Measurements from ENCODE around the gene FOXN3.

The FOXN3 gene

DNA sequence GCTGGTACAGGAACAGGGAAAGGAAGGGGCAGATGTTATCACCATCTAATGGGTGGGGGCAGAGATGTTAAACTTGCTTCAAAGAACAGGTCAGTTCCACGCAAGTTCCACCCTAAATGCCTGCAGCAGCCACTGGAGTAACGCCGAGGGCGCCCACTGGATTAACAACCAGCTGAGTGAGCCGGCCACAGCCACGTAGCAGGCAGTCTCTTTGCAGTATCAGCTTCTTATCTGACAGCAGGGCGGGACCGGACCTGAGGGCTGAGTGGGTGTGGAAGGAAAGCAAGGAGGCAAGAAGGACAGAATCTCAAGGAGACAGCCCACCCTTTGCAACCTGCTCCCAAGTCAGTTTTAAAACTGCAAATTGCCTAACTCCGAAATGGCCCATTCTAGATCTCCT is 38.4 kb upstream of the FOXN3 start:
- TF ChIP-seq, protein P1, sequence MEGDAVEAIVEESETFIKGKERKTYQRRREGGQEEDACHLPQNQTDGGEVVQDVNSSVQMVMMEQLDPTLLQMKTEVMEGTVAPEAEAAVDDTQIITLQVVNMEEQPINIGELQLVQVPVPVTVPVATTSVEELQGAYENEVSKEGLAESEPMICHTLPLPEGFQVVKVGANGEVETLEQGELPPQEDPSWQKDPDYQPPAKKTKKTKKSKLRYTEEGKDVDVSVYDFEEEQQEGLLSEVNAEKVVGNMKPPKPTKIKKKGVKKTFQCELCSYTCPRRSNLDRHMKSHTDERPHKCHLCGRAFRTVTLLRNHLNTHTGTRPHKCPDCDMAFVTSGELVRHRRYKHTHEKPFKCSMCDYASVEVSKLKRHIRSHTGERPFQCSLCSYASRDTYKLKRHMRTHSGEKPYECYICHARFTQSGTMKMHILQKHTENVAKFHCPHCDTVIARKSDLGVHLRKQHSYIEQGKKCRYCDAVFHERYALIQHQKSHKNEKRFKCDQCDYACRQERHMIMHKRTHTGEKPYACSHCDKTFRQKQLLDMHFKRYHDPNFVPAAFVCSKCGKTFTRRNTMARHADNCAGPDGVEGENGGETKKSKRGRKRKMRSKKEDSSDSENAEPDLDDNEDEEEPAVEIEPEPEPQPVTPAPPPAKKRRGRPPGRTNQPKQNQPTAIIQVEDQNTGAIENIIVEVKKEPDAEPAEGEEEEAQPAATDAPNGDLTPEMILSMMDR (conservative IDR thresholded peaks at IDR 0.05; ENCODE audit: low read depth), result no peak
- DNase-seq (ENCODE audit: low spot score), result no peak
- CTCF ChIA-PET, result interaction anchor here (0.6 kb wide), 2 partner anchors 23 to 1261 kb away, joined by 3 read pairs; no protein-coding TSS in a partner anchor
- H3K27ac ChIP-seq, result no peak overlapping the region
- POLR2A ChIA-PET (ENCODE audit: low non-redundant PET), result no interaction called here

DNA sequence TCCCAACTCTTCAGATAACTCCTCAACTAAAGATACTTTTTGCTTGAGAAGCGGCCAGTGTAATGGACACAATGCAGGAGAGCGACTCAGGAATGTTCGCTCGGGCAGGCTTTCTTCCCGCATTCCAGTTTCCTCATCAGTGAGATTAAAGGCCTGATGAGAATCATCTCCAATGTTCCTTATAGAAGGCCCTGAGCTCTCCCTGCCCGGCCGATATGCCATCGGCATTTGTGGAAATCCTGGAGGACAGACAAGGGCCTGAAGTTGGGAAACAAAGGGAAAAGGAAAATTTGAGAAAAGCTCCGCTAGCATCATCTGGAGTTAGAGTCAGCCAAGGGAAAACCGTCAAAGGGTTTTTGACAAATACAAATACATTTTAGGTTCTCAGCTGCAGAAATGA is 38.0 kb upstream of the FOXN3 start:
- TF ChIP-seq, protein P1 (conservative IDR thresholded peaks at IDR 0.05; ENCODE audit: low read depth), result no peak
- ChIA-PET CTCF (interaction anchor here (0.6 kb wide), 2 partner anchors 23 to 1261 kb away, joined by 3 read pairs; no protein-coding TSS in a partner anchor), POLR2A (ENCODE audit: low non-redundant PET) (no interaction called here)
- H3K27ac ChIP-seq, result no peak overlapping the region
- DNase-seq (ENCODE audit: low spot score), result no peak

DNA sequence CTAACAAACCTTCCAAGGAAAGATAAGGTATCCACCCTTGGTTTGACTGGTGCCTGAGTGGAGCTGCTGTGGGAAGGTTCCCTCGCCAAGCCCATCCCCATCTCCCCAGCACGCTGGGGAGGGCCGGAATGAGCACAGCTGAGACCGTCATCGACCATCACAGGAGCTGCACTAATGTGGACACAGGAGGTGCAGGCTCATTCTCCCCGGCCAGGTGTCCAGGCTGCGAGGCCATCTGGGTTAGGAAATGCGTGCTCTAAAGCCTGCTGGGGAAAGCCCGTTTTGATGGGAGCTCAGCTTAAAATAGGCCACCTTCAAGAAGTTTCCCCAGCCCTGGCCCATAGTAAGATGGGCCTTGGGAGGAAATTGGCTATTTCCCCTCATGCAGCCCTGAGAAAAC is 35.2 kb upstream of the FOXN3 start:
- H3K27ac ChIP-seq, result no peak overlapping the region
- no peak for DNase-seq (ENCODE audit: low spot score)
- POLR2A ChIA-PET (ENCODE audit: low non-redundant PET), result no interaction called here
- CTCF ChIA-PET, result no interaction called here
- TF ChIP-seq, protein P1 (conservative IDR thresholded peaks at IDR 0.05; ENCODE audit: low read depth), result no peak

- CTCF ChIA-PET, result no interaction called here
- TF ChIP-seq, protein P1 (conservative IDR thresholded peaks at IDR 0.05; ENCODE audit: low read depth), result no peak
- no peak for DNase-seq (ENCODE audit: low spot score)
- POLR2A ChIA-PET (ENCODE audit: low non-redundant PET), result no interaction called here
- no peak overlapping the region for H3K27ac ChIP-seq
These were observed 34.2 kb upstream of the FOXN3 start for GRCh38 chr14:89451229-89451628.

DNA sequence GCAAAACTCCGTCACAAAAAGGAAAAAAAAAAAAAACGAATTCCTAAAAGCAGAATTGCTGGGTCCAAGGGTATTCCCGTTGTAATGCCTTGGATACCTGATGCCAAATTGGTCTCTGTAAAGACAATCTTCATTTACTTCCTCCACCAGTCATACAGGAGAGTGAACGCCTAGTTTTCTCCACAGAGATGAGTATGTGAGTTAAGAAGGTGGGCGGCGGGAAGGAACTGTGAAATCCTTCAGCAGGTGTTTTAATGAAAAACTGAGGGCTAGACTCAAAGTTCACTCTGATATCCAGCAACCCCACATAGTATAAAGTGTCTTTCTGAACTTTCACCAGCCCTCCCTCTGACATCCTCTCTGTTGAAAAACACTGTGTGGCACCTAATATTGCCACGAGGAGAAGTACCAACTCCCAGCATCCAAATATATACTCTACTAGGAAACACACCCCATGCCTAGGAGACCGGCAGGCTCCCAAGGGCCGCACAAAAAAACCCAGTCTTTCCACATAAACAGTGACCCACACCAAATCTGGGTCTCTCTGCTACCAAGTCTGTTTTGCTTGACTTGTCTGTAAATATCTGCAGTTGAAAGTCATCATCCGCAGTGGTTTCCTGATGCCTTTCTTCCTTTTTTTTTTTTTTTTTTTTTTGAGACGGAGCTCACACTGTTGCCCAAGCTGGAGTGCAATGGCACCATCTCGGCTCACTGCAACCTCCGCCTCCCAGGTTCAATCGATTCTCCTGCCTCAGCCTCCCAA is 30.3 kb upstream of the FOXN3 start:
- ChIA-PET CTCF (no interaction called here), POLR2A (ENCODE audit: low non-redundant PET) (no interaction called here)
- TF ChIP-seq, protein P1 (conservative IDR thresholded peaks at IDR 0.05; ENCODE audit: low read depth), result no peak
- DNase-seq (ENCODE audit: low spot score), result no peak
- no peak overlapping the region for H3K27ac ChIP-seq

GRCh38 chr14:89445273-89445973 is 28.4 kb upstream of the FOXN3 start:
- H3K27ac ChIP-seq, result no peak overlapping the region
- ChIA-PET POLR2A (ENCODE audit: low non-redundant PET) (no interaction called here), CTCF (no interaction called here)
- TF ChIP-seq, protein P1 (conservative IDR thresholded peaks at IDR 0.05; ENCODE audit: low read depth), result no peak
- no peak for DNase-seq (ENCODE audit: low spot score)
